Measurements from ENCODE around the gene CYTH4. TPM values are rescaled to one million over a fixed set of nuclear protein-coding genes. Genes with fewer than 3 reads are reported as not detected.

CYTH4 gene
- total and polyA plus RNA-seq, 2 experiments from 2014 or later, result not detected

- H3K36me3 ChIP-seq (ENCODE audit: insufficient read depth), result no peaks in the 10 kb centered on the region
- Mint-ChIP-seq H3K9me3 (no peaks in the 10 kb centered on the region), H3K4me1 (peaks cover 37% of the 10 kb centered on the region), H3K4me3 (no peak overlapping the region), H3K36me3 (ENCODE audit: low read depth) (no peaks in the 10 kb centered on the region), H3K27ac (no peak overlapping the region), H3K27me3 (ENCODE audit: insufficient read depth, low read depth, poor library complexity) (peaks cover 20% of the 10 kb centered on the region)
- no peaks in the 10 kb centered on the region for H3K9me2 ChIP-seq (ENCODE audit: insufficient read depth)
- no peaks in the 10 kb centered on the region for H3K27me3 ChIP-seq (ENCODE audit: insufficient read depth)
- peaks cover 12% of the 10 kb centered on the region; the same call in 1 of the 2 replicates for H3K4me1 ChIP-seq (ENCODE audit: insufficient read depth)
- H3K27ac ChIP-seq (ENCODE audit: low read depth), result no peak overlapping the region
- H3K4me2 ChIP-seq, result no peak overlapping the region
- H3F3A ChIP-seq (replicated peaks; ENCODE audit: low read depth), result 0 out of 2 replicates have a peak, but pooled peaks cover 6% of the 10 kb centered on the region
- H3K79me2 ChIP-seq (replicated peaks; ENCODE audit: insufficient read depth), result no peaks in the 10 kb centered on the region
- no peak for DNase-seq (ENCODE audit: low spot score)
- H2AFZ ChIP-seq, result no peak overlapping the region
- ATAC-seq, result no peak
- TF ChIP-seq NANOG (IDR thresholded peaks at IDR 0.05; ENCODE audit: borderline replicate concordance), result no peak
- no peaks in the 10 kb centered on the region for H4K20me1 ChIP-seq (replicated peaks; ENCODE audit: insufficient read depth)
- no peak overlapping the region for H3K4me3 ChIP-seq
These were observed 27.1 kb downstream of the CYTH4 start for GRCh38 chr22:37309211-37310074.

- ATAC-seq (no peak), DNase-seq (ENCODE audit: low spot score) (no peak)
- no peak overlapping the region for H3K27ac Mint-ChIP-seq
- H3K36me3 Mint-ChIP-seq (ENCODE audit: low read depth), result no peaks in the 10 kb centered on the region
- Histone ChIP-seq H3F3A (replicated peaks; ENCODE audit: low read depth) (0 out of 2 replicates have a peak, but pooled peaks cover 6% of the 10 kb centered on the region), H3K4me3 (no peak overlapping the region), H3K27me3 (ENCODE audit: insufficient read depth) (no peaks in the 10 kb centered on the region), H2AFZ (no peak overlapping the region), H3K9me2 (ENCODE audit: insufficient read depth) (no peaks in the 10 kb centered on the region), H3K27ac (ENCODE audit: low read depth) (no peak overlapping the region), H3K4me2 (no peak overlapping the region), H4K20me1 (replicated peaks; ENCODE audit: insufficient read depth) (no peaks in the 10 kb centered on the region), H3K36me3 (ENCODE audit: insufficient read depth) (no peaks in the 10 kb centered on the region), H3K79me2 (replicated peaks; ENCODE audit: insufficient read depth) (no peaks in the 10 kb centered on the region), H3K4me1 (ENCODE audit: insufficient read depth) (peaks cover 5% of the 10 kb centered on the region; the same call in 1 of the 2 replicates)
- TF ChIP-seq EZH2 (IDR thresholded peaks at IDR 0.05; ENCODE audit: low read depth, unreplicated experiment) (no peak), ZNF331 (CRISPR knock-in tag; IDR thresholded peaks at IDR 0.05; ENCODE audit: low read depth) (no peak), ZNF114 (CRISPR knock-in tag; IDR thresholded peaks at IDR 0.05) (no peak), NANOG (IDR thresholded peaks at IDR 0.05; ENCODE audit: borderline replicate concordance) (no peak)
- TF ChIP-seq, protein P1, sequence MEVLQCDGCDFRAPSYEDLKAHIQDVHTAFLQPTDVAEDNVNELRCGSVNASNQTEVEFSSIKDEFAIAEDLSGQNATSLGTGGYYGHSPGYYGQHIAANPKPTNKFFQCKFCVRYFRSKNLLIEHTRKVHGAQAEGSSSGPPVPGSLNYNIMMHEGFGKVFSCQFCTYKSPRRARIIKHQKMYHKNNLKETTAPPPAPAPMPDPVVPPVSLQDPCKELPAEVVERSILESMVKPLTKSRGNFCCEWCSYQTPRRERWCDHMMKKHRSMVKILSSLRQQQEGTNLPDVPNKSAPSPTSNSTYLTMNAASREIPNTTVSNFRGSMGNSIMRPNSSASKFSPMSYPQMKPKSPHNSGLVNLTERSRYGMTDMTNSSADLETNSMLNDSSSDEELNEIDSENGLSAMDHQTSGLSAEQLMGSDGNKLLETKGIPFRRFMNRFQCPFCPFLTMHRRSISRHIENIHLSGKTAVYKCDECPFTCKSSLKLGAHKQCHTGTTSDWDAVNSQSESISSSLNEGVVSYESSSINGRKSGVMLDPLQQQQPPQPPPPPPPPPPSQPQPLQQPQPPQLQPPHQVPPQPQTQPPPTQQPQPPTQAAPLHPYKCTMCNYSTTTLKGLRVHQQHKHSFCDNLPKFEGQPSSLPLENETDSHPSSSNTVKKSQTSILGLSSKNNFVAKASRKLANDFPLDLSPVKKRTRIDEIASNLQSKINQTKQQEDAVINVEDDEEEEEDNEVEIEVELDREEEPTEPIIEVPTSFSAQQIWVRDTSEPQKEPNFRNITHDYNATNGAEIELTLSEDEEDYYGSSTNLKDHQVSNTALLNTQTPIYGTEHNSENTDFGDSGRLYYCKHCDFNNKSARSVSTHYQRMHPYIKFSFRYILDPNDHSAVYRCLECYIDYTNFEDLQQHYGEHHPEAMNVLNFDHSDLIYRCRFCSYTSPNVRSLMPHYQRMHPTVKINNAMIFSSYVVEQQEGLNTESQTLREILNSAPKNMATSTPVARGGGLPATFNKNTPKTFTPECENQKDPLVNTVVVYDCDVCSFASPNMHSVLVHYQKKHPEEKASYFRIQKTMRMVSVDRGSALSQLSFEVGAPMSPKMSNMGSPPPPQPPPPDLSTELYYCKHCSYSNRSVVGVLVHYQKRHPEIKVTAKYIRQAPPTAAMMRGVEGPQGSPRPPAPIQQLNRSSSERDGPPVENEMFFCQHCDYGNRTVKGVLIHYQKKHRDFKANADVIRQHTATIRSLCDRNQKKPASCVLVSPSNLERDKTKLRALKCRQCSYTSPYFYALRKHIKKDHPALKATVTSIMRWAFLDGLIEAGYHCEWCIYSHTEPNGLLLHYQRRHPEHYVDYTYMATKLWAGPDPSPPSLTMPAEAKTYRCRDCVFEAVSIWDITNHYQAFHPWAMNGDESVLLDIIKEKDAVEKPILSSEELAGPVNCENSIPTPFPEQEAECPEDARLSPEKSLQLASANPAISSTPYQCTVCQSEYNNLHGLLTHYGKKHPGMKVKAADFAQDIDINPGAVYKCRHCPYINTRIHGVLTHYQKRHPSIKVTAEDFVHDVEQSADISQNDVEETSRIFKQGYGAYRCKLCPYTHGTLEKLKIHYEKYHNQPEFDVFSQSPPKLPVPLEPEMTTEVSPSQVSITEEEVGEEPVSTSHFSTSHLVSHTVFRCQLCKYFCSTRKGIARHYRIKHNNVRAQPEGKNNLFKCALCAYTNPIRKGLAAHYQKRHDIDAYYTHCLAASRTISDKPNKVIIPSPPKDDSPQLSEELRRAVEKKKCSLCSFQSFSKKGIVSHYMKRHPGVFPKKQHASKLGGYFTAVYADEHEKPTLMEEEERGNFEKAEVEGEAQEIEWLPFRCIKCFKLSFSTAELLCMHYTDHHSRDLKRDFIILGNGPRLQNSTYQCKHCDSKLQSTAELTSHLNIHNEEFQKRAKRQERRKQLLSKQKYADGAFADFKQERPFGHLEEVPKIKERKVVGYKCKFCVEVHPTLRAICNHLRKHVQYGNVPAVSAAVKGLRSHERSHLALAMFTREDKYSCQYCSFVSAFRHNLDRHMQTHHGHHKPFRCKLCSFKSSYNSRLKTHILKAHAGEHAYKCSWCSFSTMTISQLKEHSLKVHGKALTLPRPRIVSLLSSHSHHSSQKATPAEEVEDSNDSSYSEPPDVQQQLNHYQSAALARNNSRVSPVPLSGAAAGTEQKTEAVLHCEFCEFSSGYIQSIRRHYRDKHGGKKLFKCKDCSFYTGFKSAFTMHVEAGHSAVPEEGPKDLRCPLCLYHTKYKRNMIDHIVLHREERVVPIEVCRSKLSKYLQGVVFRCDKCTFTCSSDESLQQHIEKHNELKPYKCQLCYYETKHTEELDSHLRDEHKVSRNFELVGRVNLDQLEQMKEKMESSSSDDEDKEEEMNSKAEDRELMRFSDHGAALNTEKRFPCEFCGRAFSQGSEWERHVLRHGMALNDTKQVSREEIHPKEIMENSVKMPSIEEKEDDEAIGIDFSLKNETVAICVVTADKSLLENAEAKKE (CRISPR knock-in tag; IDR thresholded peaks at IDR 0.05), result no peak
- H3K4me3 Mint-ChIP-seq, result no peak overlapping the region
- H3K9me3 Mint-ChIP-seq, result no peaks in the 10 kb centered on the region
- peaks cover 32% of the 10 kb centered on the region for H3K4me1 Mint-ChIP-seq
- H3K27me3 Mint-ChIP-seq (ENCODE audit: insufficient read depth, low read depth, poor library complexity), result peaks cover 20% of the 10 kb centered on the region
These were observed 27.8 kb downstream of the CYTH4 start for GRCh38 chr22:37310075-37310606.

All from GM23338 (cell line).